ENCODE data around the gene FTCDNL1. TPM values are rescaled to one million over a fixed set of nuclear protein-coding genes. Genes with fewer than 3 reads are reported as not detected.

Gene FTCDNL1
- total RNA-seq, 1 donor from 2014 or later: 1.5 TPM

DNA sequence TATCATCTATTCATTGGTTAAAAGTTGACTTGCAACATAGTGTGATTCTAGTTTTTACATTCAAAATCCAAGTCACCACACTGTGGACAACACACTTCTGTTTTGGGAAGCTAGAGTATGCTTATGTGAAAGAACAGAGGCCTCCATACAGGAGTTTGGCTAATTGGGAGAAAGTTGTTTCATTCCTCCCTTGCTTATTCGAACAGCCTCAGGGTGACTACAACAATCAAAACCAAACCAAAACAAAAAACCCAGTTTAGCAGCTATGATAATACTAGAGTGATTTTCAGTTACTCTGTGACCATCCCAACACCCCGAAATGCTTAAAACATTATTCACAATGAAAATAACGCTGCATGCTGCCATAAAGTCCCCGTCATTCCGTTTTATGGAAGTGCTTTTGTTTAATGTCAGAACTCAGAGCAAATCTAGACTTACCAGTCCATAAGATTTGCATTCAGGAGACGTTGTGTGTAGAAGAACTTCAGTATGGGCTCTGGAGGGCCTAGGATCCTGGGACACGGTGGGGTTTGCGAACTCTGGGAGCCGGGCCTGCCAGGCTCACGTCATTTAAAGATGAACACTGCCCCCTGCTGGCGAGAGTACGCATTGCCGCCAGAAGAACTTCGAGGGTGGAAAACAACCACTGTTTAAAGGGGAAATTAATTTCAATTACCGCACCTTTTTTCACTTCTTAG lies 111.4 kb downstream of the FTCDNL1 start:
- Mint-ChIP-seq H3K9me3 (no peaks in the 10 kb centered on the region), H3K36me3 (ENCODE audit: low read depth) (no peaks in the 10 kb centered on the region), H3K27me3 (peaks cover 19% of the 10 kb centered on the region), H3K4me3 (no peak overlapping the region), H3K4me1 (peaks cover 4% of the 10 kb centered on the region), H3K27ac (no peak overlapping the region)
- DNase-seq (peak; percentile 35), ATAC-seq (ENCODE audit: low read depth) (peak; percentile 45)
- ChIA-PET POLR2A (no interaction called here), CTCF (interaction anchor here (0.9 to 4.8 kb wide), 9 partner anchors 11 to 1430 kb away, joined by 3 to 36 read pairs (median 4); no protein-coding TSS in a partner anchor)
- TF ChIP-seq, protein P1, sequence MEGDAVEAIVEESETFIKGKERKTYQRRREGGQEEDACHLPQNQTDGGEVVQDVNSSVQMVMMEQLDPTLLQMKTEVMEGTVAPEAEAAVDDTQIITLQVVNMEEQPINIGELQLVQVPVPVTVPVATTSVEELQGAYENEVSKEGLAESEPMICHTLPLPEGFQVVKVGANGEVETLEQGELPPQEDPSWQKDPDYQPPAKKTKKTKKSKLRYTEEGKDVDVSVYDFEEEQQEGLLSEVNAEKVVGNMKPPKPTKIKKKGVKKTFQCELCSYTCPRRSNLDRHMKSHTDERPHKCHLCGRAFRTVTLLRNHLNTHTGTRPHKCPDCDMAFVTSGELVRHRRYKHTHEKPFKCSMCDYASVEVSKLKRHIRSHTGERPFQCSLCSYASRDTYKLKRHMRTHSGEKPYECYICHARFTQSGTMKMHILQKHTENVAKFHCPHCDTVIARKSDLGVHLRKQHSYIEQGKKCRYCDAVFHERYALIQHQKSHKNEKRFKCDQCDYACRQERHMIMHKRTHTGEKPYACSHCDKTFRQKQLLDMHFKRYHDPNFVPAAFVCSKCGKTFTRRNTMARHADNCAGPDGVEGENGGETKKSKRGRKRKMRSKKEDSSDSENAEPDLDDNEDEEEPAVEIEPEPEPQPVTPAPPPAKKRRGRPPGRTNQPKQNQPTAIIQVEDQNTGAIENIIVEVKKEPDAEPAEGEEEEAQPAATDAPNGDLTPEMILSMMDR (IDR thresholded peaks at IDR 0.05): peak; percentile 90
- intact Hi-C loops (cut with micrococcal nuclease): loop anchor here (1.0 kb wide), 2 partner anchors 1425 to 1430 kb away; no protein-coding TSS in a partner anchor

DNA sequence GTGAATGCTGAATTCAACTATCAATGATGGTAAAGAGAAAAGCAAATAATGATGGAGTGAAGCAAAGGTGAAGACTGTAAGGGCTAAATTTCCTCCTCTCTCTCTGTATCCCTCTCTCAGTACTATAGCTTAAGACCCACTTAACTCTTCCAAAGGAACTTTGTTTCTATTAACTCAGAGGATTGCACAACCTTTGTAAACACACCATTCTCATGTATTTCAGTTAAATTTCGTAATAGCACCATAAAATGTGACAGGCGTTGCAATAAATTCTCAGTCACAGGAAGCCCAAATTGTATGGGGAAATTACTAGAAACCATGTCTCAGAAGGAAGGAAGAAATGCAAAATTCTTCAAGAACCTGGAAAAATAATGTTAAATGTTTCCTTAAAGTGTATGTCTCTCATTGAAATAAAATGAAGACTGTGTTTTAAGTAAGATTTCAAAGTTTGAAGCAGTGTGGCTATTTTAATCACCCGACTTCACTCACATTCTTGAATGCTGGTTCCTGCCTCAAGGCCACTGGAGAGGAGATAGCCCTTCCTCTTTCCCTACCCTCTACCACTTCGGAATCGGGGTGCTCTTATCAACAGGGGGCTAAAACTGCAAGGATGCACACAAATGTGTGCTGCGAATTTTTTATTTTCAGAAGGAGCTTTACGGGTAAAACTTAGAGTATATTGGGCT lies 112.1 kb downstream of the FTCDNL1 start:
- intact Hi-C loops (cut with micrococcal nuclease): loop anchor here (1.0 kb wide), 1 partner anchor 1430 kb away; no protein-coding TSS in a partner anchor
- POLR2A ChIA-PET: no interaction called here
- peaks cover 19% of the 10 kb centered on the region for H3K27me3 Mint-ChIP-seq

DNA sequence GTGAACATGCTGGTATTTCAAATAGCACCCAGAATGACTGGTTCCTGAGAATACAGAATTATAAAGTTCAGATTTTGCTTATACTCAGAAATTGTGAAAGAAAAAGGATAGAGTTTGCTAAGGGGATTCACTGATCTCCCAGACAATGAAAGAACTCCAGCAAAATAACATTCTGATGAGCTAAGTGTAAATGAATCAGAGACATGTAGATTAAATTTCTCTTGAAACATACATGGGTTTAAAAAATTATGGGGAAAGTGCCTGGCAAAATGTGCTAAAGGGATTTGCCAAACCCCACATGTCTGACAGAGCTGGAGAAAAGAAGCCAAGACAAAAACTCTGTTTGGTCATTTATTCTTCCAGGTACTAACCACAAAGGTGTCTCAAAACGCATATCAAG lies 116.3 kb downstream of the FTCDNL1 start:
- ATAC-seq (ENCODE audit: low read depth) (no peak), DNase-seq (no peak)
- TF ChIP-seq, protein P1 (IDR thresholded peaks at IDR 0.05): no peak
- peaks cover under 1% of the 10 kb centered on the region for H3K4me1 Mint-ChIP-seq
- peaks cover 18% of the 10 kb centered on the region for H3K27me3 Mint-ChIP-seq
- CTCF ChIA-PET: no interaction called here
- peaks cover 2% of the 10 kb centered on the region for H3K9me3 Mint-ChIP-seq
- POLR2A ChIA-PET: no interaction called here
- intact Hi-C loops (cut with micrococcal nuclease): no loop called here
- no peaks in the 10 kb centered on the region for H3K36me3 Mint-ChIP-seq (ENCODE audit: low read depth)
- H3K27ac Mint-ChIP-seq: no peak overlapping the region
- H3K4me3 Mint-ChIP-seq: no peak overlapping the region

More for the DNA sequence above, 112.1 kb downstream of the FTCDNL1 start:
- CTCF ChIA-PET: interaction anchor here (1.1 to 4.8 kb wide), 4 partner anchors 12 to 1429 kb away, joined by 3 to 36 read pairs (median 4); no protein-coding TSS in a partner anchor
- DNase-seq (no peak), ATAC-seq (ENCODE audit: low read depth) (no peak)
- no peak overlapping the region for H3K27ac Mint-ChIP-seq
- H3K9me3 Mint-ChIP-seq: no peaks in the 10 kb centered on the region
- H3K4me3 Mint-ChIP-seq: no peak overlapping the region
- no peaks in the 10 kb centered on the region for H3K36me3 Mint-ChIP-seq (ENCODE audit: low read depth)
- H3K4me1 Mint-ChIP-seq: peaks cover 4% of the 10 kb centered on the region
- TF ChIP-seq, protein P1 (IDR thresholded peaks at IDR 0.05): no peak

DNA sequence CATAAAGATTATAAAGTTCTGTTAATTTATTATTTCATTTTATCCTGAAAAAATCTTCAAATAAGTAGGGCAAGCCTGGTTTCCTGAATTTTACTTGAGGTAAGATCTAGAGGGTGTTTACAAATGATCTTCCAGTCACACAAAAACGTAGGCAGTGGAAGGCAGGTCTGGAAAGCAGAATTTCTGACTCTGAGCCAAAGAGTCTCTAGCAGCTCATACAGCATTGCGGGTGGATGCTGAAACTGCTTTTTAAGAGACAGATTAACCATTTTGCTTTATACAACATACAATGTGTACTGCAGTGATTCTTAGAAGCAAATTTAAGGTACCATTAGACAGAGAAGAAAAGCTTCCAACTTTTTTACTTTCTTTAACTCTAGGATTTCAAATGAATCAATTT lies 117.0 kb downstream of the FTCDNL1 start:
- TF ChIP-seq, protein P1 (IDR thresholded peaks at IDR 0.05): no peak
- ChIA-PET CTCF (no interaction called here), POLR2A (no interaction called here)
- H3K27me3 Mint-ChIP-seq: peaks cover 11% of the 10 kb centered on the region
- ATAC-seq (ENCODE audit: low read depth): no peak
- no peaks in the 10 kb centered on the region for H3K4me1 Mint-ChIP-seq
- no peak overlapping the region for H3K27ac Mint-ChIP-seq
- peaks cover 2% of the 10 kb centered on the region for H3K9me3 Mint-ChIP-seq
- DNase-seq: no peak
- intact Hi-C loops (cut with micrococcal nuclease): no loop called here
- no peaks in the 10 kb centered on the region for H3K36me3 Mint-ChIP-seq (ENCODE audit: low read depth)
- H3K4me3 Mint-ChIP-seq: no peak overlapping the region

DNA sequence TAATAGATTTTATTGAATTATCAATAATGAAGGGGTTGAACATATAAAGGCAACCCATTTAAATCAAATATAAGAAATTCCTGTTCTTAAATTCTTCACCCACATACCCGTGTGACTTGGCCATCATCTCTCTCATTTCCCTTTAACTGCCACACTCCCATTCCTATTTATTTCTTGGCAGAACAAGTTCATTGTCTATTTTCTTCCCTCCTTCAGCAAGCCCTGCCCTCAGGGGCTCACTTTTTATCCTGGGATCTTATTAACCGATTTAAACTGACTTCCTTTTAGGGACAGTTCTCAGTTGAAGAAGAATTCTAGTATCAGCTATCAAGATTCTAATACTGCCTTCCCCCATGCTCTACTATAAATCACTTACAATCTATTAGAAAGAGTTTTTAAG lies 123.2 kb downstream of the FTCDNL1 start:
- H3K36me3 Mint-ChIP-seq (ENCODE audit: low read depth): no peaks in the 10 kb centered on the region
- ChIA-PET CTCF (interaction anchor here (0.9 kb wide), 1 partner anchor 12 kb away, joined by 3 read pairs; no protein-coding TSS in a partner anchor), POLR2A (no interaction called here)
- H3K27me3 Mint-ChIP-seq: peaks cover 28% of the 10 kb centered on the region
- H3K9me3 Mint-ChIP-seq: peaks cover 2% of the 10 kb centered on the region
- TF ChIP-seq, protein P1 (IDR thresholded peaks at IDR 0.05): no peak
- no peak overlapping the region for H3K27ac Mint-ChIP-seq
- ATAC-seq (ENCODE audit: low read depth) (no peak), DNase-seq (no peak)
- no peaks in the 10 kb centered on the region for H3K4me1 Mint-ChIP-seq
- no peak overlapping the region for H3K4me3 Mint-ChIP-seq
- intact Hi-C loops (cut with micrococcal nuclease): no loop called here
